Measurements from ENCODE around the gene RBBP7.

DNA sequence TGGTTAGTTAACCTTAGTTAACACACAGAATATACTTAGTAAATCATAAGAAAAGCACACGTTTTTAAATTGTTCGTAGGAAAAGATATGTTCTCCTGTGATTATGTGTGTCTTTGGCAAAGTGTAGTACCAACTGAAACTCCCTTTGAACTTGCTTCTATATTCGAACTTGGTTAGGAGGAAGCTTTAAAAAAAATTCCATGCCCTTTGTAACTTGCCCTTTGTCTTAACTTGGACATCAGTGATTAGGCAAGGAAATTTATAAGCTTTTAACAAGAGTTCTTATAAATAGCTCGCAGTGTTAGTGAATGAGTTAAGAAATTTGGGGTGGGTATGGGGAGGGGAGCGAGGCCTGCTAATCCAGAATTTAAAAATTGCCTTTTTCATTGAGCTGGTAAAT lies 50.5 kb downstream of the RBBP7 start:
- TF ChIP-seq, protein P1, sequence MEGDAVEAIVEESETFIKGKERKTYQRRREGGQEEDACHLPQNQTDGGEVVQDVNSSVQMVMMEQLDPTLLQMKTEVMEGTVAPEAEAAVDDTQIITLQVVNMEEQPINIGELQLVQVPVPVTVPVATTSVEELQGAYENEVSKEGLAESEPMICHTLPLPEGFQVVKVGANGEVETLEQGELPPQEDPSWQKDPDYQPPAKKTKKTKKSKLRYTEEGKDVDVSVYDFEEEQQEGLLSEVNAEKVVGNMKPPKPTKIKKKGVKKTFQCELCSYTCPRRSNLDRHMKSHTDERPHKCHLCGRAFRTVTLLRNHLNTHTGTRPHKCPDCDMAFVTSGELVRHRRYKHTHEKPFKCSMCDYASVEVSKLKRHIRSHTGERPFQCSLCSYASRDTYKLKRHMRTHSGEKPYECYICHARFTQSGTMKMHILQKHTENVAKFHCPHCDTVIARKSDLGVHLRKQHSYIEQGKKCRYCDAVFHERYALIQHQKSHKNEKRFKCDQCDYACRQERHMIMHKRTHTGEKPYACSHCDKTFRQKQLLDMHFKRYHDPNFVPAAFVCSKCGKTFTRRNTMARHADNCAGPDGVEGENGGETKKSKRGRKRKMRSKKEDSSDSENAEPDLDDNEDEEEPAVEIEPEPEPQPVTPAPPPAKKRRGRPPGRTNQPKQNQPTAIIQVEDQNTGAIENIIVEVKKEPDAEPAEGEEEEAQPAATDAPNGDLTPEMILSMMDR (conservative IDR thresholded peaks at IDR 0.05; ENCODE audit: low read depth, low read length) = no peak
- no peak for TF ChIP-seq EZH2 (IDR thresholded peaks at IDR 0.05; ENCODE audit: low read length, unreplicated experiment)
- TF ChIP-seq EZH2phosphoT487 (IDR thresholded peaks at IDR 0.05; ENCODE audit: borderline replicate concordance, low read length) = no peak
